ENCODE measurements around the gene YY1.
"Not testable (repeated sequence)": the region's sequence is repeated elsewhere in the genome, so short reads cannot be mapped to it uniquely, and the experiment has no call there.

YY1 gene

DNA sequence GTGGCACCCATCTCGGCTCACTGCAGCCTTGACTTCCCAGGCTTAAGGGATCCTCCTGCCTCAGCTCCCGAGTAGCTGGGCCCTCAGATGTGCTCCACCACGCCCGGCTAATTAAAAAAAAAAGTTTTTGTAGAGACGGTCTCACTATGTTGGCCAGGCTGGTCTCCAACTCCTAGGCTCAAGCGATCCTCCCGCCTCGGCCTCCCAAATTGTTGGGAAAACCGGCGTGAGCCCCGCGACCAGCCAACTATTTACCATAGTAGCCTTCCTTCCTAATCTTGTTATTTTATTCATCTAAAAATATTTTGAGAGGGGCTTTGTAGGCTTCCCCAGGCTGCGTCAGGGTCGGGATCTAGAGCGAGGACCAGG is 25.4 kb upstream of the YY1 start:
- no peak for FAIRE-seq

DNA sequence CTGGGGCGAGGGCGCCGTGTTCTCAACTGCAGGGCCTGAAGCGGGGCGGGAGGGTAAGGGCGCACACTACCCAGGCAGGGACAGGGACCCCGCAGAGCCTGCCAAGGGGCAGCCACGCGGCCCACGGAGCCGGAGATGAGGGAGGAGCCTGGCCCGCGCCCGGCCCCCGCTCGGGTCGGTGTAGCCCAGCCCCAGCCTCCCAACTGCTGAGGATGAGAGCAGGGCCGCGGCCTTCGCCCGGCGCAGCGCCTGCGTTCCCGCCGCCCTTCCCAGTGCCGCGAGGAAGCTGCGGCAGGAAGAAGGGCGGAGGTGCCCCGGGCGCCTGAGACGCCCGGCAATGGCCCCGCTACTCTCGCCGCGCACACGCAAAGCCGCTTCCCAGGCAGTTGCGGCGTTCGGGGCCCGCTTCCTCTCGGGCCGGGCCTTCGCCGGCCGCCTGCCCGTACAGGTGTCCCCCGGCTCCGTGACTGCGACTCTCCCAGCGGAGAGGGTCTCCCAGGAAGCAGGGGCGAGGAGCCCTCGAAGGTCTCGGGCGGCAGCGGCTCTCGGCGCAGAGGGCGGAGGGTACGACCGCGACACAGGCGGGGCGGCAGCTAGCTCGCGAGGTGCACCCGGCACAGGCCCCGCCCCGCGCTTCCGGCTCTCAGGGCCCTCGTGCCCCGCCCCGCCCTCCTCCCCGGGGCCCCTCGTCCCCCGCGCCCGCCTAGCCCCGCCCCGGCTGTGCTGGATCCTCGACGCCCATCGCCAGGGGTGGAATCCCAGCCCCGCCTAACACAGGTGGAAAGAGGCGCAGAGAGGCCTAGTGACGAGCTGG is 24.8 kb upstream of the YY1 start:
- FAIRE-seq, result peak; percentile 90
- peak; percentile 87 for DNase-seq (ENCODE audit: insufficient read length, low spot score)

More for the DNA sequence above, 25.4 kb upstream of the YY1 start:
- DNase-seq (ENCODE audit: insufficient read length, low spot score), result no peak

DNA sequence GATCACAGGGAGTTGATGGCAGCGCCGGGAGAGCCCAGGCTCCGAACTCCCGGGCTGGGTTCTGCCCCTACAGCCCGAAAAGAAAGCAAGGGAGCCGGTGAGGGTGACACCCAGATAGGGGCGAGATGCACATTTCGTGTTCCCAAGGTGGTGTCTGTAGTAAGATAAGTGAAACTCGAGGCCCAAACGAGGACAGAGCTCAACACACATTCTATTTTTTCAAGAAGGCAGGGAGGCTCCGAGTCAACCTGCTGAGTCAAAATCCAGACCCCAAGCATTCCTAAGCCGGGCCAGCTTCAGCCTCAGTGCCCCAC is 24.2 kb upstream of the YY1 start:
- FAIRE-seq (no peak), DNase-seq (ENCODE audit: insufficient read length, low spot score) (no peak)

DNA sequence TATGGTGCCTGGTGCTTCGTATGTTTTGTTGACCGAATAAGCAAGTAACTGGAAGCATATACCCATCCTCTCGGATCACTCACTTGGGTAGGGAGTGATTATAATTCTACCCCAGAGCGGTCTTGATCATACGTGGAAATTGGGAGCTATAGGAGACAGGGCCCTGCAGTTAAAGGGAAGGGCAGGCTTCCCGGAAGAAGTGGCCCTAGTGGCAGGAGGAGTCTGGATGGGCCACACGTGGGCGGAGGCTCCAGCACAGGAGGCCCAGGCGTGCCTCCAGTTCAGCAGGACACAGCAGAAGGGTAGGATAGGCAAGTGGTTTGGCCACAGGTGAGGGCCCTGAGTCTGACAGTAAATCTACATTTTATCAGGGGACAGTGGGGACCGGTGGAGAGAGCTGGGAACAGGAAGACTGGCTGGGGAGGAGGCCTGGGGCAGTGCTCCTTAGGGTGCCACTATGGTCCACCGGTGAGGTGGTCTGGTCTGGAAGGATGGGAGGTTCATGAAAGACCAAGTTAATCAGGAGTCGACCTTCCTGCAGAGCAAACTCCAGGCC is 23.5 kb upstream of the YY1 start:
- FAIRE-seq, result no peak

DNA sequence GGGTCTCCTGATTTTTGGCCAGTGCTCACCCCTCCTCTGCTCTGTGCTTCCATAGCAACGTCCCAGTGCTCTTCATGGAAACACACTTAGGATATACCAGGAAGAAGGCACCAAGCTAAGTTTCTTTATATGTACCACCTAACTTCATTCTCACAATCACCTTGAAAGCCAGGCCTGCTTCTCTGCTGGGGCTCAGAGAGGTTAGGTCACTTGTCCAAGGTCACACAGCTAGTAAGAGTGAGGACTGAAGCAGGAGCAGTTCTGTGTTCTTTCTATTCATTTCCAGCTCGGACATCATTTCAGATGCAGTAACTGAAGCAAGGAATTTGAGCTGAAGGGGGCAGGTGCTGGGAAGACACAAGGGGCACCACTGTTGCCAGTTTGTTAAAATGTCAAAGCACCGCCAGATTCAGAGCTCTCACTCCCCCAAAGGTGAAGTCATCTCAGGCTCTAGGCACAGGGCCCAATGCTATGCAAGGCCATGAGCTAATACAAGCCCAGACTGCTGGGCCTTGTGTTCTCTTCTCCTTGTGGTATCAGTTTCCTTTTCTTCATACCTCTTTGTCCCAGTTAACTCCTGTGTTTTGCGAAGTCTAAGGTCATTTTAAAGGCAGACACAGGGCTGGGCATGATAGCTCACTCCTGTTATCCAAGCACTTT is 19.7 kb upstream of the YY1 start:
- no peak for DNase-seq (ENCODE audit: insufficient read length, low spot score)
- FAIRE-seq, result no peak

More for the DNA sequence above, 23.5 kb upstream of the YY1 start:
- DNase-seq (ENCODE audit: insufficient read length, low spot score), result no peak

DNA sequence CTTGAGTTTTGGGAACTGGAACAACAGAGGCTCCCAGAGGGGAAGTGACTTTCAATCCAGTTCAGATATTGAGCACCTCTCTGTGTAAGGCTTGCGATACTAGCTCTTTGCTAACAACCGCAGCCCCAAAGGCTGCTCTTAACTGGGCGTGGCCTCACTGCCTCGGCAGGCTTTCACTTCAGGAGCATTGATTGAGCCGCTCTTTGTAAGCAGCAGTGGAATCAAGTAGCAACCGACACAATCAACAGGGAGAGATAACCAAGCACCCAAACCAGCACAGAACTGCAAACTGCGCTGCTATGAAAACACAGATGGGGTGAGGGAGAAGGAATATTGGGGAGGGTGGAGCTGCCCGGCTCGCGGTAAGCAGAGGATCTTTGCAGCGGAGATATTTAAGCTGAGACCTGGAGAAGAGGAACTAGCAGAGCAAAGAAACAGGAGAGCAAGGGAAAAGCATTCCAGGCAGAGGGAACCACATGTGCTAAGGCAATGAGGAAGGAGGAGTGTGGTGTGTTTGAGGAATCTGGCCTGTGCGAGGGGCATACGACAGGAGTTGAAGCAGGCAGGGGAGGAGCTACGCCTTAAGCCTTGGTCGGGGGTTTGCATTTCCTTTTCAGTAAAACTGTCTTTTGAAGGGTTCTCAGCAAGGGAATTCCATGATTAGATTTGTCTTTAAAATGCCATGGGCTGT is 17.3 kb upstream of the YY1 start:
- DNase-seq (ENCODE audit: insufficient read length, low spot score) (no peak), FAIRE-seq (no peak)

DNA sequence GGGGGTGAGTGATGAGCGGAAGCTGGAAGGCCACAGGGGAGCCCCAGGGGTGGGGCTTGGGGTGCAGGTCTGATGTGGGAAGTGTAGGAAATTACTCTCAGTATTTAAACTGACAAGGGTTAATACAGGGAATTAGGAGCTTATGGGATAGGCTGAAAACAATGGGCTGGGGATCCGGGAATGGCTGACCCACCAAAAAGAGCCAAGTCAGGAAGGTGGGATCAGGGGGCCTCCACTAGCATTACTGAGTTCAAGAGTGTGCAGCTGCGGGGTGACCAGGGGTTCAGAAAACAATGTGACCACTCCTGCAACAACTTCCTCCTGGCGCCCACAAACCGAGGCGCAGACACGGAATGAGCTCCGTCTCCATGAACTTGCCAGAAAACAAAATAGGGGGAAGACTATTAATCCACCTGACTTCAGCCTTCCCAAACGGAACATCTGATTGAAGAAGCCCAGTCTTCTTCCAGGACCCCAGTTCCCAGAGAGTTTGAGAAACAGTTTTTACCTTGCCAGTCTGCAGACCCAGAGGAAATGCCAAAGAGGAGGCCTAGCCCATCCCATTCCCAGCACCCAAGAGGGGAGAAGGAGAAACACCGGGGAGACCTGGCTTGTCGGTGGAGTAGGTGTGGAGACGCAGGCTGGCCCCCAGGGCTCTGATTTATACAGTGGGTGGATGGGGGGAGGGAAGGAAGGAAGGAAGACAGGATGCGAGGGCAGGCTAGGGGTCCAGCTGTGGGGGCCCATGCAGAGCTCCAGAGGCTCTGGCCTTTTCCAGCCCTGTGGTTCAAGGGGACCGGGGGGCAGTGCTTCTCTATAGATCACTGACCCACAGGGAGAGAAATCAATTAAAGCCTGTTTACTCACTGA is 16.5 kb upstream of the YY1 start:
- no peak for FAIRE-seq
- DNase-seq (ENCODE audit: insufficient read length, low spot score), result no peak

DNA sequence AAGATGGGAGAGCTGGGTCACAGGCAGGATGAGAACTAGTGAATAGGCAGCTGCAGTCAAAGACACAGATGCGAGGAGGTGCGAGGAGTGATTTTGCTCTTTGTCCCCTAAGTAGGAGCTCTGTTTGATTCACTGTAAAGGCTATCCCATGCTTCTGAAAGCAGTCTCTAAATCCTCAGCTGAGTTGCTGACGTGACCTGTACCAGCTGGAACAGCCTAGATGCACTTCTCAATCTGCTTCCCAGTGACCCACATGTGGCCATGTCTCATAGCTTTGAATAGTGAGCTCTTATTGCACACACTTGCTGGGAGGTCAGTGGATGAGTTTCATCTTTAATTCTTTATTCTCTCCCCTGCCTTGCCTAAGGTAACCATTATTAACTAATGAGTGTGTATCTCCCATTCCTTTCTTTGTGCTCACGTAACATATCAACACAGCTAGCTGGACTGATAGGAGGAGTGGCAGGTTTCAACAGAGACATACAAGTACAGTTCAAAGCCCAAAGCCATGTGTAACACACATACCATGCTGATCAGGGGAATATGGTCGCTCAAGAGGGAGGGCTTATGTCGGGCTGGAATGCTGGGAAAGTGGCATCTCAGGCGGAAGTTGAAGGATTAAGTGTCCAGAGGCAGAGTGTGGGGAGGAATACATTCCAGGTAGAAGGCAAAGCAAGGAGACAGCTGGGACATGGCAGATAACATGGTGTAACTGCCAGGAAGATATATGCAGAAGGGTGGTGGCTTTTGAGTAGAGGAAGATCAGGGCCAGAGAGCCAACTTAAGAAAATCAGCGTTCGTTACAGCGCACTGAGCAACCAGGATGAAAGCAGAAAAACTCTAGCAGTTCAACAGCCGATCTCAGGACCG is 15.4 kb upstream of the YY1 start:
- no peak for FAIRE-seq
- DNase-seq (ENCODE audit: insufficient read length, low spot score), result no peak

DNA sequence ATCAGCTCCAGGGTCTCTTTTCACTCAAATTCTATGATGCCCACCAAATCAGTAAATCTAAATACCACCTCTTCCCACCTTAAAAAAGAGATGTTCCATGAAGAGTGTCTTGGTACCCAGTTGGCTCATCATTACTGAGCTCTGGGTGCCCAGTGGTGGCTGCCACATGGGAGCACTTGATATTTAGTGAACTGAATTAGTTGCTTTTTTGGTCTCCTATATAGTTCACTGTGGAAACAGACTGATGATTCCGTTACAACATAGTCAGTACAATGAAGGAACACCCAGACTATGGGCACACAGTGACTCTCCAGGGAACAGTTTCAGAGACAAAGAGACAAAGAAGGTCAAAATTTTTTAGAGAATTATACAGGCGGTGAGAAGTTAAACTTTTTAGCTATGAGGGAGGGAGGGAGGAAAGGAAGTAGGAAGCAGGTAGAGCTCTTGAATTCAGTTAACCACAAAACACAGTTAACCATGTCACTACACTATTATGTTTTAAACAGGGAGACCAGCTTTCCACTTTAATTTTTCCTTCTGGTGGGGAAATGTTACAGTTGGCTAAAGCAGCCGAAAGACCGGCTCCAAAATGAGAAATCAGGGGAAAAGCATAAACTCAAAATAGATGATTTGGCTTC is 14.6 kb upstream of the YY1 start:
- no peak for DNase-seq (ENCODE audit: insufficient read length, low spot score)
- no peak for FAIRE-seq

DNA sequence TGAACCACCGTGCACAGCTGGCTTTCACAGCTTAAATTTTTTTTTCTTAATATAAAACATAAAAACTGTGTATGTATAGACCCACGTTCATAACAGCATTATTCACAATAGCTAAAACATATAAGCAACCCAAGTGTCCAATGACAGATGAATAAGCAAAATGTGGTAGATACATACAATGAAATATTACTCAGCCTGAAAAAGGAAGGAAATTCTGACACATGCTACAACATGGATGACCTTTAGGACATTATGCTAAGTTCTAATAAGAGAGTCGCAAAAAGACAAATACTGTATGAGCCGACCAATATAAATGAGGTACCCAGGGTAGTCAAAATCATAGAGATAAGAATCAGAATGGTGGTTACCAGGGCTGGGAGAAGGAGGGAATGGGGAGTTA is 13.8 kb upstream of the YY1 start:
- DNase-seq (ENCODE audit: insufficient read length, low spot score) (no peak), FAIRE-seq (no peak)

DNA sequence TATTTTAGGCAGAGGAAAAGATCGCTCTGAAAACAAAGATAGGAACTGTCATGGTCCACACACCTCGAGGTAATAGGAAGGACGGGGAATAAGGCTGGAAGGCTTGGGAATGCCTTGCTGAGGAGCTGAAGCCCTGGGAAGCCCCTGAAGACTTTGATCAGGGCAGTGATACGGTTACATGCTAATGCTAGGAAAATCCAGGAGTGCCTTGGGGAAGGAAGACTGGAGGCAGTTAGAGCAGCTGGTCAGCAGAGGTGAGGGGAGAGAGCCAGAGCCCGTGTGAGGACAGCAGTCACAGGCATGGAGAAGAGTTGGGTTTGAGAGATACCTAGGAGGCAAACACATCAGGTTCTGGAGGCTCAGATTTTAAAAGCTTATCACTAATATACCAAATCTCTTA is 8.6 kb upstream of the YY1 start:
- DNase-seq (ENCODE audit: insufficient read length, low spot score) (no peak), FAIRE-seq (no peak)

DNA sequence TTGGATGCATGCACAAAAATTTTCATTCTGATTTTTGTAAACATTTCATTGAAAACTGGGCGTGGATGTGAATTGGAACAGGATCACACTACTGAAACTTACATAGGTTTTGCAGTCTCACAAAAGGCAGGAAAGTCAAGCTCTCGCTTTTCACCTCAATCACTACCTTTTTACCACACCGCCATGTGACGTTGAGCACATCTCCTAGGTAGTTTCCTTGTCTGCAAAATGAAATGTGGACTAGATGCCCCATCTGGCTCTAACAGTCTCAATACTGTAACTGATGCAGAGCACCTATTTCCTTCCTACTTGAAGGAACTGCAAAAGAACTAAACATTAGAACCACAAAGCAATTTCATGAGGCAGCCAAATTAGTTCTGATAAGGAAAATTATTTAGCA is 4.4 kb upstream of the YY1 start:
- DNase-seq (ENCODE audit: insufficient read length, low spot score) (no peak), FAIRE-seq (no peak)

DNA sequence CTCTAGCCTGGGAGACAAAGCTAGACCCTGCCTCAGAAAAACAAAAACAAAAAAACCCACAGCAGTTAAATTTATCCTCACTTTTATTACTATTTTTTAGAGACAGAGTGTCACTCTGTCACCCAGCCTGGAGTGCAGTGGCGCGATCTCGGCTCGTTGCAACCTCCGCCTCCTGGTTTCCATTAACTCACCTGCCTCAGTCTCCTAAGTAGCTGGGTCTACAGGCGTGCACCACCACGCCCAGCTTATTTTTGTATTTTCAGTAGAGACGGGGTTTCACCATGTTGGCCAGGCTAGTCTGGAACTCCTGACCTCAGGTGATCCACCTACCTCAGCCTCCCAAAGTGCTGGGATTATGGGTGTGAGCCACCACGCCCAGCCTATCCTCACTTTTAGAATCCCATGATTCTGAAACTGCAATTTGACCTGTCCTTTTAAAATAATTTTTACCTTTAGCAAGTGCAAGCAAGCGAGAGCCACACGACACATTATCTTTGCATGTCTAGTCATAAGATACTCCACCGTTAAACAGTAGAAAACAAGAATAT is 2.6 kb upstream of the YY1 start:
- not testable (repeated sequence) for DNase-seq (ENCODE audit: insufficient read length, low spot score); FAIRE-seq

DNA sequence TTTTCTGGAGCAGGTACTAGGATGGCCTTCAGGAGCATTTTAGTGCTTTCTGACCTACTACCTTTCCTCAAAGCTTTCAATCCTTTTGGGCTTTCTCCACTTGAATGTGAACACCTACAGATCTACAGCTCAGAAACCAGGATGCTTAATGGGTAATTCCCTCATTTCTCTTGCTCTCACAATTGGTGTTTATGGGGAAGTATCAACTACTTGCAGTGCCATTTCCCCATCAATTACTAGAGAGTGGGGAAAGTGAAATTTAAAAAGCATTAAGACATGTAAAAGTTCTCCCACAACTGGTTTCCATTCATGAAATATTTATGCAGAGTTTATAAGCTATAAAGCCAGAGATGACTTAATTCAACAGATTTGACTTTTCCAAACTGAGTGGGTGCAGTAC is 2.1 kb upstream of the YY1 start:
- DNase-seq (ENCODE audit: insufficient read length, low spot score) (no peak), FAIRE-seq (no peak)

DNA sequence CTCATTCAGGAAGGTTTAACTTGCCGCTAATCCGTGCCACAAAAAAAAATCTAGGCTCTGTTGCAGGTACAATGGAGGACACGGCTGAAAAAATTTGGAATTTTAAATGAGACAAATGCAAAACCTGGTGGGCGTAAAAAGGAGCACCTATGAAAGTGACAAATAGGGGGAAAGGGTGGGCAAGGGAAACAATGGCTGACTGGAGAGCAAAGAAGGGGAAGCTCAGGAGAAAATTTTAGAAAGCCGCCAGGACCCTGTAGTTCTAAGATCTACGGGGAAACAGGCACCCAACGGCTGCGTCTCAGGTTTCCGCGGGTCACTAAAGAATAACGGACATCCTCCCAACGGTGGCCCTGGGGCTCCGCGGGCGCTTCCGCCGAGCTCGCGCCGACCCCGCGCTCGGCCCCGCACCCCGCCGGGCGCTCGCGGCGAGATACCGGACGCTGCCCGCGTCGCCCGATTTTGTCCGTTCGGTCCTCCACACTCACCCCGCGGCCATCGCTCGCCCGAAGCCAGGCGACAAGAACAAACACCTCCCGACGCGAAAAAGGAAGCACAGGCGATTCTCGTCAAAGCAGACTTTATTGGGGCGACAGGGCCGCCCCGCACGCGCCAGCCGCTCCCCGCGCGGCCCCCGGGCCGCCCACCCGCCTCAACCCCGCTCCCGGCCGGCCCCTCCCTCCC is 1.1 kb upstream of the YY1 start:
- FAIRE-seq (no peak), DNase-seq (ENCODE audit: insufficient read length, low spot score) (no peak)

DNA sequence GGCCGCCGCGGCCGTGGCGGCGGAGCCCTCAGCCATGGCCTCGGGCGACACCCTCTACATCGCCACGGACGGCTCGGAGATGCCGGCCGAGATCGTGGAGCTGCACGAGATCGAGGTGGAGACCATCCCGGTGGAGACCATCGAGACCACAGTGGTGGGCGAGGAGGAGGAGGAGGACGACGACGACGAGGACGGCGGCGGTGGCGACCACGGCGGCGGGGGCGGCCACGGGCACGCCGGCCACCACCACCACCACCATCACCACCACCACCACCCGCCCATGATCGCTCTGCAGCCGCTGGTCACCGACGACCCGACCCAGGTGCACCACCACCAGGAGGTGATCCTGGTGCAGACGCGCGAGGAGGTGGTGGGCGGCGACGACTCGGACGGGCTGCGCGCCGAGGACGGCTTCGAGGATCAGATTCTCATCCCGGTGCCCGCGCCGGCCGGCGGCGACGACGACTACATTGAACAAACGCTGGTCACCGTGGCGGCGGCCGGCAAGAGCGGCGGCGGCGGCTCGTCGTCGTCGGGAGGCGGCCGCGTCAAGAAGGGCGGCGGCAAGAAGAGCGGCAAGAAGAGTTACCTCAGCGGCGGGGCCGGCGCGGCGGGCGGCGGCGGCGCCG is 381 bp downstream of the YY1 start:
- no peak for FAIRE-seq
- no peak for DNase-seq (ENCODE audit: insufficient read length, low spot score)

DNA sequence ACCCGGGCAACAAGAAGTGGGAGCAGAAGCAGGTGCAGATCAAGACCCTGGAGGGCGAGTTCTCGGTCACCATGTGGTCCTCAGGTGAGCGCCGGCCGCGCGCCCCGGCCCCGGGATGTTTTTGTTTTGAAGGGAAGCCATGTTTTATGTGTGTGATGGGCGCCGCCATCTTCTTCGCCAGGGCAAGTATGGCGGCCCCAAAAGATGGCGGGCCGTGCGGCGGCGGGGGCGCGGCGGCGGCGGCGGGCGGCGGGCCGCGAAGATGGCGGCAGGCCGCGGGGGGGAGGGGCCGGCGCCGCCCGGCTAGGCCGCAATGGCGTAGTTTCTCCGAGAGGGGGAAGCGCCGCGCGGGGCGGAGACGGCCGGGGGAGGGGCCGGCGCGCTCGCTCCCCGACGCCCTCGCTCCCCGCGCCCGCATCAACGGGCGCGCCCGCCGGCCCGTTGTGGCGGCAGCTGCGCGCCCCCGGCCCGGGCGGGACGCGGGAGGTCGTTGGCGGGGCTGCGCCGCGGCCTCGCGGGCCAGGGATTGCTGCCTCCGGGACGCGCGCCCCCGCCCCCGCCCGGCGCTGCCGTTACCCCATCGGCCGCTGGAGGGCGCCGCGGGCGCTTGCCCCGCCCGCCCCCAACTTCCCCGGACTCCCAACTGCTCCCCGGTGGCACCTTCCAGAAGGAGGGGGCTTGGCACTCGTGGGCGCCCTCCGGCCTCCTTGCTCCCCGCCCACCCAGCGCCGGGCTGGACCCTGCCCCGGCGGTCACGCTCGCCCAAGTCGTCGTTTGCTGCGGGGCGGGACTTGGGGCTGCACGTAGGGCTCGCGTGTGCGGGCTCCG is 1.1 kb downstream of the YY1 start:
- peak; percentile 76 for DNase-seq (ENCODE audit: insufficient read length, low spot score)
- peak; percentile 69 for FAIRE-seq

Measured in HTR-8/SVneo (cell line).